ENCODE measurements around the gene CCL18. TPM values are rescaled to one million over a fixed set of nuclear protein-coding genes. Genes with fewer than 3 reads are reported as not detected.

CCL18 gene
- total and polyA plus RNA-seq, 10 of the 15 experiments (the other 5 are each of a cell fraction or from before 2014, with no cell fraction given), result 0.26 TPM; not detected in 9

GRCh38 chr17:36095992-36096391, 31.9 kb downstream of the CCL18 start:
- Histone ChIP-seq H3K4me2 (ENCODE audit: control insufficient read depth, insufficient read depth) (no peak overlapping the region), H3K36me3 (ENCODE audit: control insufficient read depth in 2 of 2, insufficient read depth in 2 of 2, low read length in 1 of 2) (no peaks in the 10 kb centered on the region), H4K20me1 (ENCODE audit: control insufficient read depth, insufficient read depth) (no peaks in the 10 kb centered on the region), H3K27ac (ENCODE audit: control insufficient read depth, insufficient read depth) (no peak overlapping the region), H3K4me3 (no peak overlapping the region), H3K9ac (ENCODE audit: control insufficient read depth, insufficient read depth, low read length) (no peak overlapping the region), H2AFZ (ENCODE audit: control insufficient read depth, low read depth, low read length) (no peak overlapping the region), H3K4me1 (ENCODE audit: control insufficient read depth, insufficient read depth, low read length) (peaks cover 30% of the 10 kb centered on the region), H3K9me3 (replicated peaks; ENCODE audit: control insufficient read depth, insufficient read depth, low read length) (no peaks in the 10 kb centered on the region; the same call in 2 of the 3 replicates), H3K79me2 (ENCODE audit: control insufficient read depth, insufficient read depth, low read length) (no peaks in the 10 kb centered on the region), H3K27me3 (replicated peaks in 1 of 2; ENCODE audit: control insufficient read depth in 2 of 2, insufficient read depth in 2 of 2, low read length in 1 of 2) (no peaks in the 10 kb centered on the region)
- FAIRE-seq (no peak), ATAC-seq (no peak), DNase-seq (ENCODE audit: low read depth, low spot score) (no peak)
- intact Hi-C loops (cut with micrococcal nuclease; ENCODE audit: unreplicated experiment), result no loop called here
- WGBS (ENCODE audit: insufficient coverage, insufficient replicate concordance, low lambda C conversion rate, missing lambda C conversion rate), result 0% methylated on average over 1 of the region's 1 CpG
- ChIA-PET CTCF (interaction anchor here (1.2 kb wide), 1 partner anchor 23 kb away, joined by 3 read pairs; no protein-coding TSS in a partner anchor), SMC1A (ENCODE audit: uncharacterized antibody, unreplicated experiment) (interaction anchor here (0.7 to 1.5 kb wide), 3 partner anchors 22 to 54 kb away, joined by 3 to 5 read pairs (median 3); no protein-coding TSS in a partner anchor), RAD21 (ENCODE audit: unreplicated experiment) (no interaction called here), POLR2A (interaction anchor here (0.6 kb wide), 1 partner anchor 200 kb away, joined by 3 read pairs; no protein-coding TSS in a partner anchor)
- in situ Hi-C loops (cut with MboI), result no loop called here
- peak; percentile 35 for TF ChIP-seq IKZF1 (conservative IDR thresholded peaks at IDR 0.05)
- 0 out of 2 replicates have a peak, but pooled peaks have one; percentile 11 for TF ChIP-seq RUNX3 (IDR thresholded peaks at IDR 0.05; ENCODE audit: low read length)
- no peak for TF ChIP-seq E2F8 (IDR thresholded peaks at IDR 0.05; ENCODE audit: low read depth, partially characterized antibody)
- TF ChIP-seq IKZF2 (IDR thresholded peaks at IDR 0.05), result peak; percentile 27 to 47; a peak in 2 of 4 replicates
- TF ChIP-seq SREBF2 (IDR thresholded peaks at IDR 0.05; ENCODE audit: low read length), result no peak
- no TSS peak for BruUV-seq (replicated peaks)

Data from GM12878 (cell line).